HG02678 (cell line): Measurements from ENCODE around the gene PTGFRN.

Source experiments
- ATAC-seq: cut with Tn5 transposase; IDR thresholded peaks from one replicate; pipeline ENCODE4 v1.9.1; 2021; ENCODE audit warnings: mild to moderate bottlenecking, moderate library complexity; ENCODE audit not compliant: unreplicated experiment

PTGFRN gene

GRCh38 chr1:116887212-116887611, 22.5 kb upstream of the PTGFRN start:
- ATAC-seq, result no peak

GRCh38 chr1:116889380-116889779, 20.3 kb upstream of the PTGFRN start:
- no peak for ATAC-seq

- no peak for ATAC-seq
Observed at GRCh38 chr1:116891396-116892079, 18.2 kb upstream of the PTGFRN start.

GRCh38 chr1:116895073-116895472, 14.6 kb upstream of the PTGFRN start:
- no peak for ATAC-seq

- no peak for ATAC-seq
Observed at GRCh38 chr1:116899529-116899928, 10.2 kb upstream of the PTGFRN start.

- no peak for ATAC-seq
Observed at GRCh38 chr1:116900471-116901365, 9.0 kb upstream of the PTGFRN start.

GRCh38 chr1:116902027-116902426, 7.7 kb upstream of the PTGFRN start:
- ATAC-seq, result no peak

- ATAC-seq, result no peak
Observed at GRCh38 chr1:116902723-116903383, 6.9 kb upstream of the PTGFRN start.

GRCh38 chr1:116904791-116905320, 4.9 kb upstream of the PTGFRN start:
- no peak for ATAC-seq

- no peak for ATAC-seq
Observed at GRCh38 chr1:116906812-116907211, 2.9 kb upstream of the PTGFRN start.

- ATAC-seq, result no peak
Observed at GRCh38 chr1:116907351-116907750, 2.4 kb upstream of the PTGFRN start.

- ATAC-seq, result no peak
Observed at GRCh38 chr1:116908266-116908665, 1.4 kb upstream of the PTGFRN start.

- ATAC-seq, result no peak
Observed at GRCh38 chr1:116908820-116909511, 750 bp upstream of the PTGFRN start.

- ATAC-seq, result no peak
Observed at GRCh38 chr1:116910379-116911187, 867 bp downstream of the PTGFRN start.

- no peak for ATAC-seq
Observed at GRCh38 chr1:116911188-116911553, 1.5 kb downstream of the PTGFRN start.

- no peak for ATAC-seq
Observed at GRCh38 chr1:116911779-116912469, 2.2 kb downstream of the PTGFRN start.

GRCh38 chr1:116912846-116913245, 3.1 kb downstream of the PTGFRN start:
- ATAC-seq, result no peak

- no peak for ATAC-seq
Observed at GRCh38 chr1:116913941-116914340, 4.2 kb downstream of the PTGFRN start.

- no peak for ATAC-seq
Observed at GRCh38 chr1:116914667-116915066, 5.0 kb downstream of the PTGFRN start.
